Muscle of arm (tissue), 14 donors: ENCODE data around the gene GPR15. TPM values are rescaled to one million over a fixed set of nuclear protein-coding genes. Genes with fewer than 3 reads are reported as not detected.
A peak's percentile ranks its signal among the peaks of the same experiment; 100 is the strongest.

Source experiments
- DNase-seq: peaks from one replicate; pipeline ENCODE4 v3.0.0-alpha.2; 2013
- long read RNA-seq, 11 donors: transcript quantifications; one replicate each; lab custom pipeline, GENCODE V29; 2026
- polyA plus RNA-seq, 12 donors: library from polyadenylated mRNA; unstranded; fragments of 120-200 nt; gene quantifications; one replicate each; pipeline ENCODE4 v1.2.1, GENCODE V29; 2013; ENCODE audit not compliant: insufficient read length in 12 of 12

GPR15 gene
- polyA plus RNA-seq: not detected
- long read RNA-seq, donor 1: 0 reads
- long read RNA-seq, donor 2: 0 reads
- long read RNA-seq, donor 3: 0 reads
- long read RNA-seq, donor 4: 0 reads
- long read RNA-seq, donor 5: 0 reads
- long read RNA-seq, donor 6: 0 reads
- long read RNA-seq, donor 7: 0 reads
- long read RNA-seq, donor 8: 0 reads
- long read RNA-seq, donor 9: 0 reads
- long read RNA-seq, donor 10: 0 reads
- long read RNA-seq, donor 11: 0 reads

DNA sequence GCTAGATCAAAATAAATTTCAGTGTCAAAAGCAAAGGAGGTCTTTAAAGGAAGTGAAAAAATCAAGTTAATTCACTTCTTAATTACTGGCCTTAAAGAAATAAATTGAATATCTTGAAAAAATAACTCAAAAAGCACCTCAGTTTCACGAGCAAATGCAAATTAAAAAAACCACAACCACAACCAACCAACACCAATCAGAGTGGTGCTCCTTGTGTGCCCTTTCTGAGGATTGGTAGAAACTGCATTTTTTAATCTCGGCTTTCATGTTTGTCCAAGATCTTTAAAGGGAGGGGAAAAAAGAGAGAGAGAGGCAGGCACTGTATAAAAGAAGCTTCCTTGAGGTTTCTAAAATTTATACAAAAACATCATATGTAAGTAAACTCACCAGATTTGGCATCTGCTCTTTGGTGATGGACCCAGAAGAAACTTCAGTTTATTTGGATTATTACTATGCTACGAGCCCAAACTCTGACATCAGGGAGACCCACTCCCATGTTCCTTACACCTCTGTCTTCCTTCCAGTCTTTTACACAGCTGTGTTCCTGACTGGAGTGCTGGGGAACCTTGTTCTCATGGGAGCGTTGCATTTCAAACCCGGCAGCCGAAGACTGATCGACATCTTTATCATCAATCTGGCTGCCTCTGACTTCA, at the start of gene GPR15:
Gene GPR15, plus strand, starts transcription at position 357 of the 653 bp plus-strand sequence. Its CDS starts 56 bp downstream, at position 413.
- DNase-seq: no peak

DNA sequence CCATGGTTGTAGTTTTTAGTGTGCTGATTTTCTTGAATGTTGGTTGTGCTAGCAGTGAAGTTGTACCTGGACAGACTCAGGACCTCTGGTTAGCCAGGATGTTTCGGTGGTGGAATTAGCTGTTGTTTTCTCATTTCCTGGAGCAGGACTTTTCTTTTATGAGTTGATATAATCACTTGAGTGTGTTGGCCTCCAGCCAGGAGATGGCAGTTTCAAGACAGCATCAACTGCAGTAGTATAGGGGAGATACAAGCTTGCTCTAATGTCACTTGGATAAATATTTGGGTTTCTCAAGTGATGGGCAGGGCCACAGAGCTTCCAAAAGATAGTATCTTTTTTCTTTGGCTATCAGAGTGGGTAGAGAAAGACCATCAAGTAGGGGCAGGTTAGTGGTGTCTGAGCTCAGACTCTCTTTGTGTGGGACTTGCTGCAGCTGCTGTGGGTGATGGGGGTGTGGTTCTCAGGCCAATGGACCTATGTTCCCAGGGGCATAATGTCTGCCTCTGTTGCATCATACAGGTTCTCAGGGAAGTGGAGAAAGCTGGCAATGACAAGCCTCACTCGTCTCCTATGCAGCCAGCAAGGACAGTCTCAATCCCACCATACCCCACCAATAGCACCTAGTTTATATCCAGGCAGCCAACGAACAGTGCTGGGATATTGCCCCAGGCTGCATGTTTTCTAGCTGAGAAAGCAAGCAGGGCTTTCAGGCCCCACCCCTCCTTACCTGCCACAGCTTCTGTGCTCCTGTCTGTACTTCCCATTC, 48.9 kb upstream of the GPR15 start:
- no peak for DNase-seq

DNA sequence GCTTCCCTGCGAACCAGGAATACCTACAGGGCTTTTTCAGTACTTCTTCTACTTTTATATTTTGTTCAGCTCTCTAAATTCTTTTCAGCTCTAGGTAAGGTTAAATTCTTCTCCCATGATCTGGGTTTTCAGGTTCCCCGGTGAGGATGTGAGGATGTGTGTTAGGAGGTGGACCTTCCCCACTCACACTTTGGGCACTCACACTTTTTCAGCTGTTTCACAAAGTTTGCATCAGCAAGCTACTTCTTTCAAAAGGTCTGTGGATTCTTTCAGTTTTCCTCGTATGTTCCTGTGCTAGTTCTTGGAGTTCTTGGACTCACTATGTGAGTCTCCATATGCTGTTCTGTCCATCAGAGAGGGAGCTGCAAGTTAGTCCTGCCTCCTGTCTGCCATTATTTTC, 48.2 kb upstream of the GPR15 start:
- no peak for DNase-seq

DNA sequence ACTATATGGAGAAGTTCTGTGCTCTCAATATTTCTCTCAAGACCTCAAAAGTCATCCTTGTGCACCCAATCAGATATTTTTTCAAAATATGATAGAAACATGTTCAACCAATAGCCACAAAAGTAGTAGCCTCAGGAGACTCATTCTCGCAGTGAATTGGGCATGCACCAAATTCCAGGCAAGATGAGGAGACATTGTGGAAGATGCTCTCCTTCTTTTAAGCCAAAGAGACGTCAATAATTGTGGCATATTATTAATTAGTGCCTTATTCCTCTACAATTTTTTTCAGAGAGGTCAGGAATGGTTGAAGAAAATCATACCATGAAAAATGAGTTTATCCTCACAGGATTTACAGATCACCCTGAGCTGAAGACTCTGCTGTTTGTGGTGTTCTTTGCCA, 34.4 kb upstream of the GPR15 start, which contains the start of gene OR5K2:
Gene OR5K2, plus strand, starts transcription at position 301 of the 400 bp plus-strand sequence. Its CDS starts 0 bp downstream, at position 301.
- DNase-seq: no peak

DNA sequence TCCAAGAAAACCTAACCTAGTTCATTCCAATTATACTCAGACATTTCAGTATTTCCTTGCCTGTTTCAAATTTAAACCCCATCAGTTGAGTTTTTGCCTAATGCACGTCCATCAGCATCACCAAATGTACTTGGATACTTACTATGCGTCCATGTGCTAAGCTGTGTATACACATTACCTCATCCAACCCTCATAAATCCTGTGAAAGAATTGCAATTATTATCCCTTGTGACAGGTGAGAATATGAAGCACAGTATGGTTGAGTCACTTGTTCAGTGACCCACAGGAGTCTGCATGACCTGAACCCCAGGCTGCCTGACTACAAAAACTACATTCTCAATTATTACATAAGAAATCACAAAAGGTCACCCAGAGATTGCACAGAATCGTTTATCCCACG, 31.8 kb upstream of the GPR15 start:
- DNase-seq: no peak

DNA sequence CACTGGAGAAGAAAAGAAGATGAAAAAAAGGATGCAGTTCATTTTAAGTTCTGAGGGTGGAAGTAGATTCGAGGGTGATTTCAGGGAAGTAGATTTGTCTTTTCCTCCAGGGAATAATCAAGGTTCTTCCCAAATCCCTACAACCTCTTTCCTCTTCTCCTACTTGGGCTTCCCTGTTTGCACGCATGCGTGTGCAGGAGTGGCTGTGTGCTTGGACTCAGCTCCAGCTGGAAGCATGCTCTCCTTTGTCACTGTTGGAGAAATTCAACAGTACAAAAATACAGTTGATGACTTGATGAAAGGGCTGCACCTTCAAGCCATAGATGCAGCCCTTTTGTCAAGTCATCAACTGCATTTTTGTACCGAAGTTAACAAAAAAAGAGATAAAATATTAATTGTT, 30.5 kb upstream of the GPR15 start:
- no peak for DNase-seq

DNA sequence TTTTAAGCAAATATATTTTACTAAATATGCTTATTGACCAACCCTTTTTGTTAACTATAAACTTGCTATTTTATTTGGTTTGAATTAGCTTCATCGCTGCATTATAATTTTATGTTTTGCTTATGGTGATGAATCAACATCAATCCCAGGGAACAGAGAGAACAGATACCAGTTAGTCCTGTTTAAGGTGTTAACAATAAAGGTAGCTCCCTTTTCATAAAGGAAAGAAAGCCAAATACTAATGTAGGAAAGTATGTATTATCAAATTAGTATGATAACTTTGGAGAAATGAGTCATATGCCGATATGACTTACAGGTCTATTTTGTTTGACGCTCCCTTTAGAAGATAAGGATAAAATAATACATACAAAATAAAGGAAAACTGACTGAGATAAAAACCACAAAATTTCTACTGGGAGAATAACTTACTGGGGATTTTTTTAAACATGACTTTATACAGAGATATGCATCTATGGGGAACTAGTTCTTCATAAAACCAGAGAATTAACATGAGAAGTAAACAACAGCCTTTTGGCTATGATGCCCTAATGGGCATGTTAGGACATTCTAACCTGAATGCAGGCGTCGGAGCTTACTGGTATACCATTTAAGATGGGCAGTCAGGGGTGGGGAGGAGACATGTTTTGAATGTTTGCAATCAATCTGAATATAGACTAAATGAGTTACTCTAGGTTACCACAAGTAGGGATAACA, 29.8 kb upstream of the GPR15 start:
- DNase-seq: no peak

DNA sequence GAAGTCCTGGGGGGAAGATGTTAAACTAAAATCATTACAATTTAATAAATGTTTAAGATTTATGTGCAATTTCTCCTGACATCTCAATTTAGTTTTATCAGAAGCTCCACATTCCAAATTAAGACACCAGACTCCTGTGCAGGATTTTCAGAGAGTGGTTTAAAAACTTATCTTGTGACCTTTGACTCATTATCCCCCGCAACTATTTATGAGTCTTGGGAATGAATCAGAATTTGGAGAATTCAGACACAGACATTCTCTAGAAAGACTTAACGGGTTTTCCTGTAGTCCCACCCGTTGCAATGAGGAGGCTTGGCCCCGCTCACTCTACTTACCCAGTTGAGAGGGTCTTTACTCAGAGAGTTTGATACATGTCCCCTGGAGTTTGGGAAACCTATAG, 27.2 kb upstream of the GPR15 start:
- no peak for DNase-seq

DNA sequence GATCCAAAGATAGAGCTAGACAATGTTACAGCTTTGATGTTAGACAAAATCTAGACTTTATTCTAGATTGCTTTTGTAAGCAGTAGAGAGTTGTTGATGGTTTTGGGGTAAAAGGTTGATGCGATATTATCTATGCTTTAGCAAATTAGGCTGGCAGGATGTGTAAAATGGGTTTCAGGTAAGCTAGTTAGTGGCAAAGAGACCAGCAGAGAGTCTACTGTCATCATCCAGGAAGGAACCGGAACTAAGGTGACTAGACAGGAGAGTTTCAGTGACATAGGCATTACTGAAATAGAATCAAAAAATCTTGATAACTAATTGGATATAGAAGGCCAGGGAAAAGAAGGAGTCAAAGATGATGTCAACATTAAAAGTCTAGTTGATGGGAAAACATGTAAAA, 23.2 kb upstream of the GPR15 start:
- no peak for DNase-seq

DNA sequence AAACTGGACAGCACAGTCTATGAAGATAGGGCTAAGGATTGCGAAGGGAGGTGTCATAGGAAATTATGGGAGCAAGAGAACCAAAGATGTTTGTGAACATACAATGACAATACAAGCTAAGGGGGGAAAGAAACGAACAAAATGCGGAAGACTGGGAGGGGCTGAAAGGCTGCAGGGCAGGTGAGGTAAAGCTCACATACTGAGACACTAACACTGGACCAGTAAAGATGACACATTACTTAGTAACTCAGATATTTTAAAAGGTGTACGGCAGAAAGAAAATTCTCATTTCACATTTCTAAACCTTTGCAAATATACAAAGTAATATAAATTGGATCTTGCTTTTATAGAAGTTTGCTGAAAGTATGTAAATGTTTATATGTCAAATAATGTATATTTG, 19.2 kb upstream of the GPR15 start:
- DNase-seq: no peak

DNA sequence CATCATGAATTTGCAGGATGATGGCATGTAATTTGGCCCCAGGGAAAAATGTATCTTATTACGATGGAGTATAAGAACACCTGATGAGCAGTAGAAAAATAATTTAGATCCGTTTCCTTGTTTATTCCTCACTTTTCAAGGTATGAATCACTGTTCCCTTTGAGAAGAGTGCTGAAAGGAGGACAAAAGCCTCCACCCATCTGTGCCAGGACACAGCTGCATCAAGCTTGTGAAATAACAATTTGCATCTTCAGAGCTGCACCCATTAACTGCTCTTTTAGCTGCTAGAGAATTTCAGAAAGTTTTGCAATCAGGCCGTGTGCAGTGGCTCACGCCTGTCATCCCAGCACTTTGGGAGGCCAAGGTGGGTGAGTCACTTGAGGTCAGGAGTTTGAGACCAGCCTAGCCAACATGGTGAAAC, 18.7 kb upstream of the GPR15 start:
- DNase-seq: no peak

DNA sequence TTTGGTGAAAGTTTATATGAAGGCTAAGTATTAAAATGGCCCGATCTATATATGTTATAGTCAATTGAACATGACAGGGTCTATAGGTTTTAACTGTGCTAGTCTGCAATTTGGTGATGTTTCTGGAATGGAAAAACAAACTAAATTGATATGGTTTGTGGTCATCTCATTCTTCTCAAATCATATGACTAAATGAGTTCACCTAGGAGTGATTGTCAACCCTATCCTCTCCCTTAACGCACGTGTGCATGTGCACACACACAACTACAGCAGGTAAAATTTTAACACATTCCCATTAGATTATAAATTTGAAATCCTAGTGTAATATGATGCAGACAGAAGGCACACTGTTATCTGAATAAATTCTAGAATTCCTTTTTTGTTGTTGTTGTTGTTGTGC, 18.0 kb upstream of the GPR15 start:
- DNase-seq: no peak

DNA sequence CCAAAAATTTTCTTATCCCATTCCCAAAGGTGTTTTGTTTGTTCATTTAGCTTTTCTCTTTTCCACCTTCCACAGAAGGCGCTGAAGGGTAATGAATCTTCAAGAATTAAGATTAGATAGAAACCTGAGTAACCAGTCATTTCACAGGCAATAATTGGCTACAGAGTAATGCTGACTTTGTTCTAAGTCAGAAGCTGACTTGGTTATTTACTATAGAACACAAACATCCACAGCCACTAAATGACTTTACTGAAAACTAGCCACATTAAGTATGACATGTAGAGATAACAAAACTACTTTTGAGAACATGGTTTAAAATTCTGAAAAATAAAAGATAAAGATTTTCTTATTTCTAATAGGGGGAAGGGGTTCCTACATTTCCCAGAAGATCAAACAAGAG, 16.8 kb upstream of the GPR15 start:
- no peak for DNase-seq

DNA sequence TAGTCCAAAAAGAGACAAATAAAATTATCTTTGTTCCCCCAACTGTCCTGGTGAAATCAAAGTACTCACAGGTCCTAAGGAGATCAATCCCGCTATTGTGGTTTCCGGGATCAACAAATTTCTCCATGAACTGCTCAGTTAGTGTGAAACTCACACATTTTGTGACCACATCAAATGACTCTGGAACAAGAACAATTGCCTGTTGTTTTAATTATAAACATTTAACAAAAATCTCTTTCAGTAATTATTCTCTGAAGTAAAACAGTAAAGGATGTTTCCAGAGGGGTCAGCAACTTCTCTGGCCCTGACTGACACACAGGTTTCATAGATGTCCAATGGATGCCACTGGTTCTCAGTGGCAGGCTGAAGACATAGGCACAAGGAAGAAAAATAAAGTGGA, 13.0 kb upstream of the GPR15 start:
- no peak for DNase-seq

DNA sequence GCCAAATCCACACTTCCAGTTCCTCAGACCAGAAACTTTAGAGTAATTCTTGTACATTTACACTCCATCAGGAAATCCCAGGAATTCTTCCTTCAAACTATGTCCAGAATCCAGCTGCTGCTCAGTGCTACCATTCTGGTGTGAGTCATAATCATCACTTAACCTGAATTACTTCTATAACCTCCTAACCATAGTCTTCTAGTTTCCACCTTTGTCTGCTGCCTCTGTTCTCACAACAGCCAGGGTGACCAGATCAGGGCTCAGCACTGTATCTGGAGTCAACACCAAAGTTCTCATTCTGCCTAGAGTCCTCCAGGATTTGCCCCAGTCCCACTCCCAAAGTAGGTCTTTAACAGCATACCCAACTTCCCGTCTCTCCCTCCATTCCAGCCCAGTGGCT, 12.4 kb upstream of the GPR15 start:
- DNase-seq: no peak

DNA sequence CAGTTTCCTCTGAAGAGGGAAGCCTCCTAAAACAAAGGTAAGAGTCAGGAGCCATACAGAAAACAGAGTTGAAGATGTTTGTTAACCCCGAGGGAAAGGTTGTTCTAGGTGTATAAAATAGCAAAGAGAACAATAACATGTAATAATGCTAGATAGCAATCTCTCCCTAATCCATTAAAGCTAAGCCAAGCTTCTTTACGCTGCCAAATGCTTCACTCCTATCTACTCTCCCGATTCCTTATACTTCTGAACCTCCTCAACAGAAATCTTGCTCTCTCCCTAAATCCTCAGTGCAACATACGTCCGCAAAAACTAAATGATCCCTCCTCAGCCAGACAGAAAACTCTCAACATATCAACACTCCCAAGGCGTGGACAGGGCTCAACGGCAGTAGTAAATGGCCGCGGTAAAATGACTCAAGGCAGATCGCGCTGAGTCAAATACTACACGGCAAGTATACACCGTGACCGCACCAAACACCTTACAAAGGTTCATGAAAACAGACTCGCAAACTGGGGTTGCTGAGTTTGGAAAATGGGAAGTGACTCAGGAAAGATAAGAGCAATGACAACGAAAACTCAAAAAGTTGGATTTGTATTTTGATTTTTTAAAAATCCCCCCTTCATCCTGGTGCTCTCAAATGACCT, 9.8 kb upstream of the GPR15 start:
- peak; percentile 63 for DNase-seq

DNA sequence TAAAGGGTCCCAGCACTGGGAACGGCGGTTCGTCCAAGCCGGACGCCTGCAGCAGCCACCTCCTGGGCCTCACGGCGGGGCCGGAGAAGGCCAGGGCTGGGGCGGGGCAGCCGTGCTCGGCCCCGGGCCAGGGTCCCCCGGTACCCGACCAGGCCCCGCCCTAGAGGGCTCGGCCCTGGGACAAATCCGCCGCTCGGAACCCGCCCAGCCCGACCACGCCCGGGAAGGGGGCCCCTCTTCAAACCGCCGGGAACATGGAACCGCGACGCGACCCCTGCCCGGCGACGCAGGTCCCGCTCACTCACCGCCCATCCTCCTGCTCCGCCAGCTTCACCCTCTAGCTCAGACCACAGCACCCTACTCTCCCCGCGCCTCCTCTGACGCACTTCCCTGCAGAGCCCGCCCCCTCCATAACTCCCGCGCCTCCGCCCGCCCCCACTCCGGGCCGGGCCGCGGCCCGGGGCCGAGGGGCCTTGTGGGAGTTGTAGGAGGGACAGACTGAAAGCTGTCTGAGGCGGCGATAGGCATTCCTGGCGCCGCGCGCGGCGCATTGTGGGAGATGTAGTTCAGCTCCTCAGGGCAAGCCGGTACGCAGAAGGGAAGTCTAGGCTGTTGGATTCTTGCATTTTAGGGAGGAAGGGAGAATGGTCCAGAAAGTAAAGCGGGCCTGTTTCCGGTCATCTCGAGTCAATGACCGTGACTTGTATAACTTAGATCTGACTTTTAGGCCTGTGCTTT, 9.1 kb upstream of the GPR15 start, which contains the start of gene CLDND1:
Gene CLDND1, minus strand, starts transcription at position 359 of the 738 bp plus-strand sequence. CDS start 1,478 bp downstream, outside the sequence.
- peak; percentile 98 for DNase-seq

DNA sequence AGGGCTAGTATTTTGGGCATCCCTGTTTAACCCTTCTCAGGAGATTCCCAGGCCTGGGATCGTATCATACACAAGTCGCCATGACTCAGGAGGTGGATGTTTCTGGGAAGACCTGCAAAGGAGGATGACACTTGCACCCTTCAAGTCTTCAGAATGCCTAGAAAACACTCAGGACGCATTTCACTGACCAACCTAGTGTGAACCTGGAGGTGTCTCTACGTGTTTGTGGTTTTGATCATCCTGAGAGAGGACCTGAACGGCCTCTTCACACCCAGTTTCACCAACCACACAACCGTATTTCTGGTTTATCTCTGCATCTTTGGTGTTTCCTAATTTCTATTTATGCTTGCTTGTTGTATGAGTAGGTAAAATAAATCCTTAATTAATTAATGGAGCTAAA, 6.3 kb upstream of the GPR15 start:
- DNase-seq: no peak

DNA sequence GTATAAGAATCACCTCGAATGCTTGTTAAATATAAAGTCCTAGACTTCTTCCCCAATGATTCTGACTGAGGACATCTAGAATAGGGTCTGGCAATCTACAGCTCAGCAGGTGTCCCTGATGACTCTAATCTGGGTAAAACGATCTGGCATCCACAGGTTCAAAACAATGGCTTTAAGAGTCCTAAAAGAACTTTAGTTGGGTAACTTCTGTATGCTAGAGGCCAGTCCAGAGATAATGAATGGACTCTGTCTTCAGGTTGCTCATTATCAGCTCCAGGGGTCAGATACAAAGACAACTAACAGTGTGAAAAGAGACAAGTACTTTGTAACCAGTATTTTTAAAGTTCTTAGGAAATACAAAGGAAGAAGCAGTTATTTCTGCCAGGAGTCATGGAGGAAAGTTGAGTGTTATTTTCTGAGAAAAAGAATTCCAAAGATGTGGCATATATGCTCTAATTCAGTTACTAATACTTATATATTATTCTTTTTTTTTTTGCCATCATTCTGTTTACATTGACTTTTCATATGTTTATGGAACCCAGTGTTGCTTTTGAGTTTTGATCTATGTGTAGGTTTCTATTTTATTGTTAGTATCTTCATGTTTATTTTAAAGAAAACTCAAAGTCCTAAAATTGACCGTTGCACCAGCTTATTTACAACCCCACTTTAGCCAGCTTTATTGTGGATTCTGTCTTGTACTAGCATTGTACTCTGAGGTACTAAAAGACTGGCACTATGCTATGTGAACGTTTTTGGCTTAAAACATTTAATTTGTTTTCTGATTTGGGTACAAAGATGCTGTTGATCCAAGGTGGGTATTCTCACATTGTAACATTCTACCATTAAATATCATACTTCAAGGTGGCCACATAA, 3.1 kb upstream of the GPR15 start:
- DNase-seq: no peak
